Measurements from ENCODE around the gene CWC25.
"Not testable (repeated sequence)": the region's sequence is repeated elsewhere in the genome, so short reads cannot be mapped to it uniquely, and the experiment has no call there.

CWC25 gene

GRCh38 chr17:38824899-38825761 lies at the start of gene CWC25:
Gene CWC25, minus strand, starts transcription at chr17:38825321. Its CDS starts 138 bp downstream, at chr17:38825183.
- DNase-seq, result peak; percentile 99 to 100

GRCh38 chr17:38873640-38874380 lies 48.7 kb upstream of the CWC25 start:
- DNase-seq, result no peak

- DNase-seq, result no peak
These were observed 47.7 kb upstream of the CWC25 start for GRCh38 chr17:38872671-38873385.

- DNase-seq, result no peak
These were observed 46.9 kb upstream of the CWC25 start for GRCh38 chr17:38872027-38872511.

GRCh38 chr17:38871247-38872015 lies 46.3 kb upstream of the CWC25 start:
- DNase-seq, result peak; percentile 84 to 86

GRCh38 chr17:38870259-38871165 lies 45.4 kb upstream of the CWC25 start:
- peak; percentile 79 to 84 for DNase-seq

GRCh38 chr17:38869526-38870258 lies 44.6 kb upstream of the CWC25 start, which contains the start of gene LASP1:
Gene LASP1, plus strand, starts transcription at chr17:38870058. Its CDS starts 132 bp downstream, at chr17:38870190.
- peak; percentile 92 to 93 for DNase-seq

- DNase-seq, result peak; percentile 97 to 98
These were observed 43.9 kb upstream of the CWC25 start for GRCh38 chr17:38868817-38869525.

- no peak for DNase-seq
These were observed 43.1 kb upstream of the CWC25 start for GRCh38 chr17:38867968-38868816.

GRCh38 chr17:38867179-38867967 lies 42.3 kb upstream of the CWC25 start:
- peak; percentile 86 to 88 for DNase-seq

GRCh38 chr17:38864636-38865398 lies 39.7 kb upstream of the CWC25 start:
- no peak for DNase-seq

GRCh38 chr17:38861399-38861843 lies 36.3 kb upstream of the CWC25 start:
- DNase-seq, result no peak

GRCh38 chr17:38857271-38857670 lies 32.1 kb upstream of the CWC25 start:
- DNase-seq, result no peak

- DNase-seq, result not testable (repeated sequence)
These were observed 30.1 kb upstream of the CWC25 start for GRCh38 chr17:38855101-38855714.

GRCh38 chr17:38853292-38854219 lies 28.4 kb upstream of the CWC25 start, which contains the start of gene RPL23:
Gene RPL23, minus strand, starts transcription at chr17:38853721. Its CDS starts 11 bp downstream, at chr17:38853710.
- peak; percentile 92 to 93 for DNase-seq

All from activated T-cell treated with anti-CD3 and anti-CD28 coated beads, Interleukin-2, amount 50 U/mL, for 48 hours (primary cell).